HG03432 (cell line): ENCODE data around the gene SAMSN1.
"Not testable (repeated sequence)": the region's sequence is repeated elsewhere in the genome, so short reads cannot be mapped to it uniquely, and the experiment has no call there.

Experiments
- ATAC-seq: cut with Tn5 transposase; IDR thresholded peaks from one replicate; pipeline ENCODE4 v1.9.1; 2021; ENCODE audit warnings: mild to moderate bottlenecking, moderate library complexity; ENCODE audit not compliant: unreplicated experiment

The SAMSN1 gene

DNA sequence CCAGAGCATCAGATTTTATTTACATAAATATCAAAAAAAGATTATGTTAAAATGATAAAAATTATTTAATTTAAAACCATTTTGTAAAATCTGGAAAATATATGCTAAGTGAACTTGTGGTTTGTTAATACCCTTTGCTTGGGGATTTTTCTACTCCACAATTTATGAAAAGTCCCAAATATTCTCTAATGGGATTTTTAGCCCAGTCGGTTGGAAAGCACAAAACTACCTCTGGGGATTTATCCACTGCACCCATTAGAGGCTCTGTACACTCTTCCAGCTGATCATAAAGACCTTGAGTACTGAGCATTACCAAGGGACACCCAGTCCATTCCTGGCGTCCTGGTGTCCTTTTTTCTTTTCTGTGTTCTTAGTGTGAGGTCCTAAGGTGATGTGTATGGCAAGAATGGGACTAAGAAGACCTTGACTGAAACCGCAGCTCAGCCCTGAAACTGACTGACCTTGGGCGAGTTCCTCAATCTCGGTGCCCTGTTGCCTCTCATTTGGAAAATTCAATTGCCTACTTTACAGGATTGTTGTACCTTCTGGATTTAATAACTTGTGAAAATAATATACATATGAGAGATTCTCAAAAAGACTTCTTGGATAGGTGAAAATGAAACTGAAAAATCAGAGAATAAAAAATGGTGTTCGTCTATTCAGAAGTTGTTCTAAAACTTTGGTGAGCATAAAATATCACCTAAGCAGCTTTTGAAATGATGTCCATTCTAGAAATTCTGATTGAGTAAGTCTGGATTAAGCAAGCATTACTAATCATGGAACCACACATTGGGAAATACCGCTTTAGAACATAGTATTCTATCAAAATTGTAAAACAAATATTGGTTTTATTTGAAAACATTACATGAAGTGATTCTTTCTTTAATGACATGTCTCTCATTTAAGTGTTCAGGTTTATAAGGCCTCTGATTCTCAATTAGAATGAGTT, 21.5 kb upstream of the SAMSN1 start:
- no peak for ATAC-seq

DNA sequence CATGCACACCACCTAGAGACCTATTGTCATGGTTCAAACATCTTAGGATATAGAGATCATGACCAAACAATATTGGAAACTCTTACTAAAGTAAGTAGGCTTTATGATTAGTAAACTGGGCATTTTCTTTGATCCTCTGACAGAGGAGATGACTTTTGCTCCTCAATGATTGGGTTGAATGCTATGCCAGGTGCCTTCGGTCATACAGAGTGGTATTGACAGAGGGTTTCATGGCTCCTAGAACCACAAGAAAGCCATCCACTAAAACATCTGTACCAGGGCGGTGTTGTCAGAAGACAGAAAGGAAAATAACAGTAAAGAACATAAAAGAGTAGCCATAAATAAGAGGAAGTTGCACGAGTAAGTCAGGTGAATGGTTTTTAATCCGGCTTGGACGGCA, 20.8 kb upstream of the SAMSN1 start:
- no peak for ATAC-seq

DNA sequence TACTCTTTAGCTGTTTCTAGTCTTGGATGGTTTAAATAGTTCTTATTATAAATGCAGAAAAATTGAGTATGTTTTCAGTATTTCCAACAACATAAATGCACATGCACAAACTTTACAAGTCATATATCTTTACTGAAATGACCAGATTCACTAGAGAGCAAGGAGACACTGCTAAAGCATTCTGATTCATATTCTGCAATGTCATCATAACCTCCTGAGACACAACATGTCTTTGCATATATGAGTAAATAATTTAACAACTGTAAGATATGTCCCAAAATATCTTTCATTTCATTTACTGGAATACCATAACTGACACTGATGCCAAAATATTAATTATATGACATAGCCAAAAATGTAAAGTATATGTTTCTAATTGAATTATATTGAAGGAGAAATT, 16.8 kb upstream of the SAMSN1 start:
- ATAC-seq: no peak

DNA sequence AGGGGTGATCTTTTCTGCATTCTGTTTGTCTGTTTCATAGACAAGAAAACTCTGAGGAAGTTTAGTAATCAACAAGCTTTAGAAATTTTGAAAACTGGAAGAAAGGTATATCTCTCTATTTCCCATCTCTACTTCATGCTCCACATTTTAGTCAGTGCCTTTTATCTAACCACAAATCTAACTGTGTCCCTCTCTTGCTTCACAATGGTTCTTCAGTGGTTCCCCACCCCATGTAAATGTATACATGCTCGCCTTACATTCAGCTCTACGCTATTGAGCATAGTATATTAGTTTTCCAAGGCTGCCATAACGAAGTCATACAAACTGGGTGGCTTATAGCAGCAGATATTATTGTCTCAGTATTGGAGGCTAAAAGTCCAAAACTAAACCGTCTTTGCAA, 14.4 kb upstream of the SAMSN1 start:
- no peak for ATAC-seq

DNA sequence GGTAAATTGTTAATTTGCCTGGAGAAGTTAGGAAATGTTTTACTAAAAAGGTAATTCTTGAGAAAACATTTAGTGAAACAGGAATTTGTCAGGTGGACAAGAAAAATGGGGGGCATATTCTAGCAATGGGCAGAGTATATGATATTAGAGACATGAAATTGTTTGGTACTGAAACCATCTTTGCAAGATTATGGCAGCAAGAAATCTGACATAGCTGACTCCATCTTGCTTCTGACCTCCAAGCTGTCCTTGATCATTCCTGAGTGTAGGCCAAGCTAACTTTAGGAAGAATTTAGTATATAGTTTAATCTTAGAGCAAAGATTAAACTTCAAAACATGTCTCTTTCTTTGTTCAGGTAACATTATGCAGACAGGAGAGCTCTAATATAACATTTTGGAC, 14.0 kb upstream of the SAMSN1 start:
- no peak for ATAC-seq

DNA sequence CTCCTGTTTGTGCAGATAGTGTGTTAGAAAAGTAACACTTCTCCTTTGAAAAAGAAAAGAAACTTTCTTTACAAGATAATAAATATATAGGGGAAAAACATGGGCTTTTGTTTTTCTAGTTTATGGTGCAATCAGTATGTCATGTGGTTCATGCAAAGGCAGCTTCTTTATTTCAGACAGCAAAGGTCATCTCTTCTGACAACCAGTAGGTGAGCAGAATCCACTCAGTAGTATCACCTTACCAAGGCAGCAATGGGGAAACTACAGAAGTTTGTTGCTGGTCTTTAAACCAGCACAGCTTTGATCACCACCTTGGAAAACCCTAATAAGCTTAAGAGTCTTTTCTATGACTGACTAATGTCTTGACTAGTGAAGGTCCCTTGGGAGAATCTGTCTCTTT, 13.0 kb upstream of the SAMSN1 start:
- peak; percentile 44 for ATAC-seq

DNA sequence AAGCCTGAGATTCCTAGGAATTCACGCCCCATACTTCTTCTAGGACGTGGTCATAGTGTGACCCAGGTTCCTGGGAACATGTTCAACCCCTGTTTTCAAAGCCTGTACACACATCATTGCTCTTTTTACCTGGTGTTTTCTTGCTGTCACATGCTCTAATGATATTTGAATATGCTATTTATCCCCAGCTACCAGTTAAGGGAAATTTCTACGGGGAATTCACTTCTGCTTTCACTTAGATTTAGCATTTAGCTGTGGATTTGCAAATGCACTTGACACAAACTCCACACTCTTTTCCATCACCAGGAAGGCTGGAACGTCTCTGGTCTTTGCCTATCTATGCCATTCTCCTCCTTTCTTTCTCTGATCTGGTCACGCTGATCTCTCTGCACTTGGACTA, 11.3 kb upstream of the SAMSN1 start:
- peak; percentile 48 for ATAC-seq

DNA sequence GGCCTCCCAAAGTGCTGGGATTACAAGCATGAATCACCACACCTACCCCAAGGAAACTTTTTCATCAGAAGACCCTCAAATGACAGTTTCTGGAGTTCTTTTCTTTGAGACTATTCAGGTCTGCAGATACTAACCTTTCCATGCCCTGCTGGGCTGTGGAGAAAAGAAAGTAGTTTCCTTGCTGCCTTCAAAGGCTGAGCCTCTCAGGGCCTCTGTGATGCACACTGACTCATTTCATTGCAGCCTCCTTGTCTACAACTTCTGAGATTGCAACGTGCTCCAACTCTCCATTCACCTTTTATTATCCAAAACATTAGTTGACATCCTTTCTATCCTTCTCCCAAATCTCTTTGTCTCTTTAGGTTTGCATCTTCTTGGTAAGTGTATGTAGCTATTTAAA, 8.8 kb upstream of the SAMSN1 start:
- ATAC-seq: no peak

DNA sequence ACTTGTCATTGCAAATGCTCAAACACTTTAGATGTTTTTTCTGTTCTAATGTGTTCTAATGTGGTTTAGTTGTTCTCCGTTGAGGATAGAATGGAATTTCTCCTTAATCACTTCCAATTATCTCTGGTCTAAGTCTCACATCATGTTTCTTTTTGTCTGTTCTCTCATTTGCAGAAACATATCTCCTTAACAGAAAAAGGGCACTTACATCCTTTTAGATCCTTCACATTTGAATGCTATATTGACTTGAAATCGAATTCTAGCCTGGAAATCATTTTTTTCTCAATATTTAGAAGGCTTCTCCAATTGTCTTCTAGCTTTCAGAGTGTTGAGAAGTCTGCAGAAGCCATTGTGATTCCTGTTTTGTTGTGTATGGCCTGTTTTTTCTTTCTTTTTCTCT, 7.3 kb upstream of the SAMSN1 start:
- no peak for ATAC-seq

DNA sequence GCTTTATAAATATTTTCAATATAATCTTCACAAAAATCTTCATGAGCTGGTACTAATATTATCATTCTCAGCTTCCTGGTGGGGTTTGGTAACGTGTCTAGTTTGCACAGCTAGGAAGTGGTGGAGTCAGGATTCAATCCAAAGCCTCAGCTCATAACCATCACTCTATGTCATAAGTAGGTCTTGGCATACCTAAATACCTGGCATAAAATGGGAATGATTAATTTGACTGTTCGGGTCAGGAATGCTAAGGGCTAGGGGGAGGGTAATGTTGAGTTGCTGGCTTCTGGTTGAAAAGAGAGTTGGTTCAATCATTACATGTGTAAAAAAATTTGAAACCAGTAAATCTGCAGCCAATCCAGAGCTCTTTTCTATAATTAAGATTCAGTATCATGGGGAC, 5.6 kb upstream of the SAMSN1 start:
- no peak for ATAC-seq

DNA sequence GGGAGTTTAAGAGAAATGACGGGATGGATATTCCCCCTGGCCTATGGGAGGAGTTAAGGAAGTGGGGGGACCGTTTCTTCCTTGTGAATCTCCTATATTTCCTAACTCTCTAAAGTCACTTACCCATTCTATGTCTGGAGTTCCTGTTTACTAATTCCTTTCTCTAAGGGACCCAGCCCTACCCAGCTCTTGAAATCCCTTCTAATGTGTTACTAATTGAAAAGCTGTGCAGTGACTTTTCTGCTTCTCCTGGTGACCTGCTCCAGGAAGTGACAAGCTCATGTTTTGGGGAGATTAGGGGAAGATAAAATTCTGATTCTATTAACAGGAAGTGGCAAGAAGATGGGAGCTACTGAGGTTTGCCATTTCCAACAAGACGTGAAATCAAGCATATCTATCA, 4.0 kb upstream of the SAMSN1 start:
- ATAC-seq: no peak

DNA sequence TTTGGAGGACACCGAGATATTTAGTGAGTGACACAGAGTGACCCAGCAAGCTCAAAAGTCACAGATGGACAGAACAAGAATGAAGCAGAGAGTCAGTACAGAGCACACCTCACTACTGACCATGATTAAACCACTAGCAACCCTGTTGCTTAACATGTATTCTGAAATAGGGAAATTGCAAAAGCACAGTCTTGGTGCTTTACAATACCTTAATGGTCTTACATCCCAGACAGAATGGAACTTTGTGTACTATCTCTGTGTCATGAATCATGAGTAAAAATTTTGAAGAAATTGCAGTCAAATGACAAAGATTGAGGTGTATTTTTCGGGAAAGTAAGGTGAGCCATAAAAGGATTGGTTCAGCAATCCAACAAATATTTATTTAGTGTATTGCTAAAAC, 2.7 kb upstream of the SAMSN1 start:
- no peak for ATAC-seq

DNA sequence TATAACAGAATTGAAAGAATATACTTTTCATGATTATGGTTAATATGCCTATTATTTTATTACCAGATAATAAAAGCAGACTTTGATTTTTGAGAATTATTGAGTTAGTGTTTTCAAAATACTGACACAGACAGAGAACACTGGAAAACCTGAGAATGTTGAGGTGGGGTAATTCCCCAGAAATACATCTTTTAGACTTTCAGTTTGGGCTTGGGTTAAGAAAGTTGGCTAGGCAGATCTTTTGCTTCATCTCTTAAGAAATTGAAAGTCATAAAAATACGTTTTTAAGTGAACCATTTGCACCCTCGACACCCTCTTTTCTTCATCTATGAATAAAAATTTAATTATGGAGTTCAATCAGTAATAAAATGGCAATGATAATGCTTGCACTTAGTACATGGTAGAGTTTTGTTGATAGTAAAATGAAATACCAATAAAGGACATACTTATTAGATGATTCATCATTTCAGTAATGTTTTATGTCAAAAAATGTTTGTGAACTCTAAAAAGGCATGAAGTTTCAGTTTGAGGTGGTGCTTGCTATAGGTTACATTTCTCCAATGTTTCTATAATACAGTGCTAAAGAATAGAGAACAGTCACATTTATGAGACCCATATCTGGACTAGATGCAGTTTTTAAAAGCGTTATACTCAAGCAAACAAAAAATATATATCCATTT, 1.9 kb upstream of the SAMSN1 start:
- peak; percentile 49 for ATAC-seq

DNA sequence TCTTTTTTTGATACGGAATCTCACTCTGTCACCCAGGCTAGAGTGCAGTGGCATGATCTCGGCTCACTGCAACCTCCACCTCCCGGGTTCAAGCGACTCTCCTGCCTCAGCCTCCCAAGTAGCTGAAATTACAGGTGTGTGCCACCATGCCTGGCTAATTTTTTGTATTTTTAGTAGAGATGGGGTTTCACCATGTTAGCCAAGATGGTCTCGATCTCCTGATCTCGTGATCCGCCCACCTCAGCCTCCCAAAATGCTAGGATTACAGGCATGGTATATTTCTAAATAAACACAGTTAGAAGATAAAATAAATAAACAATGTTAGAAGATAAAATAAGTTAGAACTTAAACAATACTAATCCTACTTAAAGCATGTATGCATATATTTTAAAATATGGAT, 604 bp upstream of the SAMSN1 start:
- not testable (repeated sequence) for ATAC-seq

DNA sequence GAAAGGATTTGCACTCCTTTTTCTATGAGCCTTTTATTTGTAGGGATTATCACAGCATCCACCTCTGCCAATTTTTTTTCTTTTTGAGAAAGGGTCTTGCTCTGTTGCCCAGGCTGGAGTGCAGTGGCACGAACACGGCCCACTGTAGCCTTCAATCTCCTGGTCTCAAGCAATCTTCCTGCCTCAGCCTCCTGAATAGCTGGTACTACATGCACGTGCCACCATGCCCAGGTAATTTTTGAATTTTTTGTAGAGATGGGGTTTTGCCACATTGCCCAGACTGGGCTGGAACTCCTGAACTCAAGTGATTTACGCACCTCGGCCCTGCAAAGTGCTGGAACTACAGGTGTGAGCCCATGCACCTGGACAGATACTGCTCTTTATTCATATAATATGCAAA, 2.1 kb downstream of the SAMSN1 start:
- ATAC-seq: no peak

DNA sequence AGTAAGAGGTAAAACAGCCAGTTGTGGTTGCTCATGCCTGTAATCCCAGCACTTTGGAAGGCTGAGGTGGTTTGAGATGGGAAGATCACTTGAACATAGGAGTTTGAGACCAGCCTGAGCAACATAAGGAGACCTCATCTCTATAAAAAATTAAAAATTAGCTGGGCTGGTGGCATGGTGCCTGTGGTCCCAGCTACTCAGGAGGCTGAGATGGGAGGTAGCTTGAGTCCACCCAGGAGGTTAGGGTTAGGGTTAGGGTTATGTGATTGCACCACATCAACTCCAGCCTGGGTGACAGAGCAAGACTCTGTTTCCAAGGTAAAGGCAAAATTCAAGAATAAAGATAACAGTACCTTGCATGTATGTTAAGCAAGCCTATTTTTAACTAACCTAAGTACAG, 3.5 kb downstream of the SAMSN1 start:
- ATAC-seq: no peak

DNA sequence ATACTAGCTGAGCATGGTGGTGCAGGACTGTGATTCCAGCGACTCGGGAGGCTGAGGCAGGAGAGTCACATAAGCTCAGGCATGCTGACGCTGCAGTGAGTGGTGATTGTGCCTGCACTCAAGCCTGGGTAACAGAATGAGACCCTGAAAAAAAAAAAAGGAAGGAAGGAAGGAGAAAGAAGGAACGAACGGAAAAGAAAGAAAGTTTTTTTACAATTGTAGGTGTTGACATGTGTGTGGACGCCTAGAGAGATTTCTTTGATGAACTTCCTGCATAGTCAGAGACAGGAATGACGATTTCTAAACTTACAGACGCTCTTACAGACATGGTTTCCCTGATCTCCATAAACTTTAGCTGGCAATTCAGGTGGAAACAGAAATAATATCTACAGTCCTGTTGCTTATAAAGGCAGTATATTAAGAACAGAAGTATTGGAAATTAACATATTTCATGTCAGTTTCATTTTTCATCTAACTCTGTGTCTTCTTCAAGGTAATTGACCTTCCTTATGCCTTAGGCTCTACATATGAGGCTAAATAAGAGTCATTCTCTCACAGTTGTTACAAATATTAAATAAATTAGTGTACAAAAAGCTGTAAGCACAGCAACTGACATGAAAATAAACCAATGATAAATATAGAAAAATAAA, 4.1 kb downstream of the SAMSN1 start:
- ATAC-seq: peak; percentile 35

DNA sequence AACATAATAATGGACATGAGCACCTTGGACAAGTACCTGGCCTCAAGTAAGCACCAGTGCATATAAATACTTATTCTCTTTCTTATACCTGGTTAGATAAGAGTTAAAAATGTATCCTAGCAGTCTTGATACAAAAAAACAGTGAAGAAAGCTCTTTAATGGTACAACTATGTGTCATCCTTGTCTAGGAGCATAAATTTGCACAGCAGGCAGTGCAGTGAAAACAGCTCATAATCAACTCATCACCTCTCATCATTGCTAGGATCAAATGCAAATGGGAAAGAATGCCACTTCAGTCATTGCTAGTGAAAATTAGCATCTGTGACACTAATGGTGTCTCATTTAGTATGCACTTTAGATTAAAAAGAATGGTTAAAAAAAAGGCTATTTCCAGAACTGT, 7.6 kb downstream of the SAMSN1 start:
- ATAC-seq: no peak

DNA sequence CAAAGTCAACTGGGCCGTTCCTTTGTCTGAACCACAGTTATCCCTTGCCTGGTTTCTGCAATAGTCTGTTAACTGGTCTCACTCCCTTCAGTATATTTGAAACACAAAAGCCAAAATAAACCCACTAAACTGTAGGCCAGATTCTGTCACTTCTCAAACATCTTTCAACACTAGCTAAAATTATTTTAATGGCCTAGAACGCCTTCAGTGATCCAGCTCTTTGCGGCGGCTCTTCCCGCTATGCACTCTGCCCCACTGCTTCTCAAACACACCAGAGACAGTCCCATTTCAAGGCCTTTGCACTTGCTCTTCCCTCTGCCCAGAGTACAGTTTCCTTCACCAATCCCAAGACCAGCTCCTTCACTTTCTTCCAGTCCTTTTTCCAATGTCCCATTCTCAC, 9.2 kb downstream of the SAMSN1 start:
- ATAC-seq: no peak

DNA sequence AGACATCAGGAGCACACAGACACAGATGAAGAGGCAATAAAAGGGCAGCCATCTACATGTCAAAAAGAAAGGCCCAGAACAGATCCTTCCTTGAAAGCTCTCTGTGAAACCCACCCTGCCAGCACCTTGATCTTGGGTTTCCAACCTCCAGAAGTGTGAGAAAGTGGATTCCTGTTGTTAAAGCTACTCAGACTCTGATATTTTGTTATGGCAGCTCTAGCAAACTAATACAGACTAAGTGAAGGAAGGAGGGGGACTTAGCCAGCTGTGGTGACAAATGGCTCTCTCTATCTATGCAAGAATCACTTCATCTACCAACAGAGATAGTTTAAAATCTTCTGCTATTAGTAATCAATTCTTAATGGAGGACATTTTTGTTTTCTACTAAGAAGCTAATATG, 10.4 kb downstream of the SAMSN1 start:
- ATAC-seq: no peak

DNA sequence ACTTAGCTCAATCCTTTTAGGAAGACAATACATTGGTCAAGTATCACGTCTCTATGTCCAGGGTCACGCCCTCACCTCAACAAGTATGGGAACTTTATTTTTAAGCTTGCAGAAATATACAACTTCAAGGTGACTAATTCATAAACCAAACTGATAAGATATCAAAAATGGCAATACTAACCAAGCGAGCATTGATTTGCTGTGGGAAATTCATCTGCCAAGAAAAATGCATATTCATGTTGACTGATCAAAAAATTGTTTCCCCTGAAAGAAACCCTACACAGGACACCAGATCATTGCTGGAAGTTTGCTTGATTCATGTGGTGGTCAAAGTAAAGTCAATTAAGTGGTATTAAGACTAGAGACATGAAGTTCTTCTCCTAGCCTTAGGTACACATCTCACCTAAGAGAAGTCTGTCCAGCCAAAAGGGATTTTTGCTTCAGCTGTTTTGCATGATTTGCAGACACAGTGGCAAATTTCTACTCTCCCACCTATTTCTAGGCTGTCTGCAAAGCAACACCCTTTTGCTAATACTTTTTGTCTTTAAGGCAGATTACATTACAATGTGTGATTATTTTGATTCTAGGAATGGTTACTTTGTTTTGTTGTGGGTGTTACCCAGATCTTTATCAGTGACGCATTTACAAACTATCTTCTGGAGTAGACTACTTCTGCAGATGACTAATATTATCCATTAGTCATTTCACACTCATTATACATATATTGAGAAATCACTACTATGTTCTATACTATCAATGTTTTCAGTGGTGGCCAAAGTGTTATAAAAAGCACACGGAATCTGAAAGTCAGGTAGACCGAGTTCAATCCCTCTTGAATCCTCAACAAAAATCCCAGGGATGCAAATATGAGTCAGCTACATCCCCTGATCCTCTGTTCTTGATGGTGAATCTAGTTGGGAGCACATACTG, 12.4 kb downstream of the SAMSN1 start:
- peak; percentile 90 for ATAC-seq
